CD14-positive monocyte (primary cell): ENCODE results near the gene TMEM87B. TPM values are rescaled to one million over a fixed set of nuclear protein-coding genes. Genes with fewer than 3 reads are reported as not detected.

Experiments used
- DNase-seq, 3 donors: peaks; one replicate each; pipeline ENCODE4 v3.0.0-alpha.2; 2011 to 2022
- H2AFZ ChIP-seq: 2 replicates; pipeline ENCODE4 v1.6.0; 2012; ENCODE audit warnings: mild to moderate bottlenecking, low read depth, low read length, inconsistent platforms; ENCODE audit not compliant: insufficient read depth, poor library complexity, severe bottlenecking
- H3K27ac ChIP-seq, 2 donors: 1 replicate in 1 of 2; 2 replicates in 1 of 2; pipeline ENCODE4 v1.5.1; 2012 to 2013; ENCODE audit warnings: low read length in 2 of 2, control low read depth in 1 of 2, inconsistent platforms in 1 of 2, low read depth in 1 of 2, mild to moderate bottlenecking in 1 of 2
- H3K27me3 ChIP-seq, 2 donors: one replicate each; pipeline versions ENCODE4 v1.6.0 to v1.6.1; 2011 to 2013; ENCODE audit warnings: low read length in 2 of 2; ENCODE audit not compliant: control insufficient read depth in 2 of 2, insufficient read depth in 2 of 2
- H3K36me3 ChIP-seq, 2 donors: replicated peaks in 1 of 2; 1 replicate in 1 of 2; 2 replicates in 1 of 2; pipeline versions ENCODE4 v1.5.1 to v1.6.1; 2012 to 2013; ENCODE audit warnings: low read length in 2 of 2, control low read depth in 1 of 2, inconsistent platforms in 1 of 2, mild to moderate bottlenecking in 1 of 2; ENCODE audit not compliant: insufficient read depth in 2 of 2, control insufficient read depth in 1 of 2
- H3K4me1 ChIP-seq, 2 donors: 1 replicate in 1 of 2; 2 replicates in 1 of 2; pipeline versions ENCODE4 v1.5.1 to v1.6.1; 2012 to 2013; ENCODE audit warnings: low read length in 2 of 2, control low read depth in 1 of 2, inconsistent platforms in 1 of 2, mild to moderate bottlenecking in 1 of 2, moderate library complexity in 1 of 2; ENCODE audit not compliant: insufficient read depth in 2 of 2, control insufficient read depth in 1 of 2
- H3K4me2 ChIP-seq: replicated peaks from 2 replicates; pipeline ENCODE3; 2012; ENCODE audit warnings: low read length, moderate library complexity, mild to moderate bottlenecking; ENCODE audit not compliant: poor library complexity, severe bottlenecking; ENCODE audit errors: extremely low read depth
- H3K4me3 ChIP-seq, 3 experiments: fragments of 200-600 bp in 1 of 3; sonication (generic) in 1 of 3; replicated peaks in 1 of 3; 1 replicate in 2 of 3; 2 replicates in 1 of 3; pipeline ENCODE4 v1.5.1; 2011 to 2013; ENCODE audit warnings: low read length in 3 of 3, mild to moderate bottlenecking in 3 of 3, control low read depth in 2 of 3, low read depth in 2 of 3, inconsistent platforms in 1 of 3, moderate library complexity in 1 of 3
- H3K79me2 ChIP-seq: 2 replicates; pipeline ENCODE4 v1.6.0; 2012; ENCODE audit warnings: mild to moderate bottlenecking, control low read depth, inconsistent platforms, low read length, moderate library complexity; ENCODE audit not compliant: insufficient read depth
- H3K9ac ChIP-seq: 2 replicates; pipeline ENCODE4 v1.6.0; 2017; ENCODE audit warnings: low read length, mild to moderate bottlenecking; ENCODE audit not compliant: insufficient read depth, poor library complexity, severe bottlenecking
- H3K9me3 ChIP-seq, 2 donors: replicated peaks in 1 of 2; 1 replicate in 1 of 2; 2 replicates in 1 of 2; pipeline versions ENCODE4 v1.5.1 to v1.6.1; 2012 to 2013; ENCODE audit warnings: low read length in 2 of 2, control low read depth in 1 of 2; ENCODE audit not compliant: control insufficient read depth in 1 of 2, insufficient read depth in 1 of 2
- H4K20me1 ChIP-seq: 2 replicates; pipeline ENCODE4 v1.6.0; 2012; ENCODE audit warnings: mild to moderate bottlenecking, low read length, control low read depth, moderate library complexity; ENCODE audit not compliant: insufficient read depth
- H3K27ac Mint-ChIP-seq, 7 donors: one replicate each; pipeline ENCODE4 v1.8.0; 2020; ENCODE audit warnings: mild to moderate bottlenecking in 7 of 7, mixed read lengths in 7 of 7, moderate library complexity in 6 of 7, inconsistent platforms in 2 of 7
- H3K27me3 Mint-ChIP-seq, 3 donors: one replicate each; pipeline ENCODE4 v1.8.0; 2021 to 2022; ENCODE audit warnings: low read depth in 3 of 3, mild to moderate bottlenecking in 3 of 3, mixed read lengths in 3 of 3, moderate library complexity in 3 of 3, inconsistent platforms in 1 of 3
- H3K36me3 Mint-ChIP-seq, 2 donors: one replicate each; pipeline ENCODE4 v1.8.0; 2020; ENCODE audit warnings: mixed read lengths in 2 of 2, inconsistent platforms in 1 of 2, mild to moderate bottlenecking in 1 of 2
- H3K4me1 Mint-ChIP-seq: one replicate; pipeline ENCODE4 v1.8.0; 2020; ENCODE audit warnings: mild to moderate bottlenecking, mixed read lengths
- H3K4me3 Mint-ChIP-seq, 2 donors: one replicate each; pipeline ENCODE4 v1.8.0; 2020; ENCODE audit warnings: mild to moderate bottlenecking in 2 of 2, mixed read lengths in 2 of 2, moderate library complexity in 1 of 2
- H3K9me3 Mint-ChIP-seq, 7 donors: one replicate each; pipeline ENCODE4 v1.8.0; 2020 to 2022; ENCODE audit warnings: mixed read lengths in 7 of 7, mild to moderate bottlenecking in 6 of 7, moderate library complexity in 6 of 7, inconsistent platforms in 2 of 7
- WGBS: methylation state at CpG from one replicate; pipeline ENCODE4 v1.1.5; 2013; ENCODE audit warnings: missing lambda C conversion rate; ENCODE audit not compliant: insufficient coverage; 5-methylcytosine and 5-hydroxymethylcytosine counted together
- intact Hi-C, 2 donors: fragments of 100-400 bp; cut with micrococcal nuclease; formaldehyde crosslinking; loops; one replicate each; pipeline versions ENCODE4 v1.15.0 to v1.15.1; 2023
- polyA plus RNA-seq, 3 donors: library from polyadenylated mRNA; depleted of rRNA in 1 of 3; unstranded in 2 of 3; stranded (reverse) in 1 of 3; fragments of 300-500 nt in 2 of 3; fragments of >200 nt in 1 of 3; fragmentation: Illumina TruSeq in 2 of 3; gene quantifications; 1 replicate in 2 of 3; 2 replicates in 1 of 3; pipeline ENCODE4 v1.2.3, GENCODE V29; 2012 to 2021
- TF ChIP-seq, protein P1 (sequence below): fragments of 200-600 bp; IDR thresholded peaks from one replicate; pipeline ENCODE4 v1.8.0; 2022; ENCODE audit warnings: antibody characterized with exemption, mild to moderate bottlenecking

TMEM87B gene
- polyA plus RNA-seq, 3 donors, result 9.1 to 13.4 (median 11.4) TPM

DNA sequence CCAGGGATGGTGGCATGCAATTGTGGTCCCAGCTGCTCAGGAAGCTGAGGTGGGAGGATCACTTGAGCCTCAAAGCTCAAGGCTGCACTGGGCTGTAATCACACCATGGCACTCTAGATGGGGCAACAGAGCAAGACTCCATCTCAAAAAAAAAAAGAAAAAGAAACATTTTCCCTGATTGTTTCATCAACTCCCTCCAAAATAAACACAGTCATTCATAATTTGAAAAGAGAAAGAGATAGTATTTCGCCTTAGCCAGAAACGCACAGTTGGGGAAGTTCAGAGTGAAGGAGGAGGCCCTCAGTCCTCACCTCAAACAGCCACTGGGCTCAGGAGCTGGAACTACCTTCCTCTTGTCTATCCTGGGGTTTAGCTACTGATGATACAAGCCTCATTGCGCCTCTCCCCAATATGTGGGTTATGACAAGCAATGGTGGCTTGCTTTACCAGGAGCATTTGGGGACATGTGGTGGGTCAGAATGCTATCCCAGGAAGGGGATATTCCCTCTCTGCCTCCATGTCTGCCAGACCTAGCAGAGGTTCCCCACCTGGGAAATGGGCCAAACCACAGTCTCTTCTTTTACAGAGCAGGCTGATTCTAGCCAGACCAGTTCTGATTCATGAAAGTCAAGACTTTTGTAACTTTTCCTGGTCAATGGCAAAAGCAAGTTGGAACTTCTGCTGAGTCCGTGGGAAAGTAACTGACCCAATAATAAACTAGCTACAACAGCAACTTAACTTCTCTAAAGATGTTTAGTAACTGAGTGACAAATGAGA, 22.2 kb upstream of the TMEM87B start:
- Histone ChIP-seq H3K79me2 (no peaks in the 10 kb centered on the region), H3K9ac (peak overlapping the region; percentile 23), H3K27me3 (no peaks in the 10 kb centered on the region), H3K9me3 (no peaks in the 10 kb centered on the region), H3K27ac (peak overlapping the region; percentile 75 to 86), H3K4me3 (peak overlapping the region in 1 of 3 experiments; percentile 35), H3K4me1 (peaks cover 33 to 34% of the 10 kb centered on the region in 2 donors), H4K20me1 (no peaks in the 10 kb centered on the region), H2AFZ (no peak overlapping the region), H3K4me2 (peak overlapping the region; percentile 35), H3K36me3 (no peaks in the 10 kb centered on the region)
- TF ChIP-seq, protein P1, sequence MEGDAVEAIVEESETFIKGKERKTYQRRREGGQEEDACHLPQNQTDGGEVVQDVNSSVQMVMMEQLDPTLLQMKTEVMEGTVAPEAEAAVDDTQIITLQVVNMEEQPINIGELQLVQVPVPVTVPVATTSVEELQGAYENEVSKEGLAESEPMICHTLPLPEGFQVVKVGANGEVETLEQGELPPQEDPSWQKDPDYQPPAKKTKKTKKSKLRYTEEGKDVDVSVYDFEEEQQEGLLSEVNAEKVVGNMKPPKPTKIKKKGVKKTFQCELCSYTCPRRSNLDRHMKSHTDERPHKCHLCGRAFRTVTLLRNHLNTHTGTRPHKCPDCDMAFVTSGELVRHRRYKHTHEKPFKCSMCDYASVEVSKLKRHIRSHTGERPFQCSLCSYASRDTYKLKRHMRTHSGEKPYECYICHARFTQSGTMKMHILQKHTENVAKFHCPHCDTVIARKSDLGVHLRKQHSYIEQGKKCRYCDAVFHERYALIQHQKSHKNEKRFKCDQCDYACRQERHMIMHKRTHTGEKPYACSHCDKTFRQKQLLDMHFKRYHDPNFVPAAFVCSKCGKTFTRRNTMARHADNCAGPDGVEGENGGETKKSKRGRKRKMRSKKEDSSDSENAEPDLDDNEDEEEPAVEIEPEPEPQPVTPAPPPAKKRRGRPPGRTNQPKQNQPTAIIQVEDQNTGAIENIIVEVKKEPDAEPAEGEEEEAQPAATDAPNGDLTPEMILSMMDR, result no peak
- no CpG with 5 or more reads among the region's 4 CpGs for WGBS
- Mint-ChIP-seq H3K27ac (peak overlapping the region; percentile 89 to 97 (median 93)), H3K4me3 (peak overlapping the region in 1 of 2 donors; percentile 37), H3K27me3 (peaks cover 0 to 3% (median 0%) of the 10 kb centered on the region in 3 donors), H3K9me3 (peaks cover 0 to 8% (median 2%) of the 10 kb centered on the region in 7 donors), H3K4me1 (peaks cover 29% of the 10 kb centered on the region), H3K36me3 (peaks cover 2 to 5% of the 10 kb centered on the region in 2 donors)
- intact Hi-C loops, result no loop called here
- peak; percentile 82 to 97 (median 92) for DNase-seq

GRCh38 chr2:112033600-112033999, 21.5 kb upstream of the TMEM87B start:
- H3K4me3 Mint-ChIP-seq, result no peak overlapping the region
- H3K4me2 ChIP-seq, result peak overlapping the region; percentile 35

More at GRCh38 chr2:112033600-112033999, 21.5 kb upstream of the TMEM87B start:
- Mint-ChIP-seq H3K27ac (peak overlapping the region; percentile 73 to 97 (median 93)), H3K9me3 (peaks cover 0 to 11% (median 2%) of the 10 kb centered on the region in 7 donors), H3K27me3 (peaks cover 0 to 3% (median 0%) of the 10 kb centered on the region in 3 donors), H3K4me1 (peaks cover 29% of the 10 kb centered on the region), H3K36me3 (peaks cover 2 to 5% of the 10 kb centered on the region in 2 donors)
- no peak overlapping the region for H3K4me3 ChIP-seq
- no peaks in the 10 kb centered on the region for H3K27me3 ChIP-seq
- no peaks in the 10 kb centered on the region for H4K20me1 ChIP-seq
- H3K79me2 ChIP-seq, result no peaks in the 10 kb centered on the region
- WGBS, result no CpG with 5 or more reads among the region's 1 CpG
- H3K4me1 ChIP-seq, result peaks cover 33 to 34% of the 10 kb centered on the region in 2 donors
- peak; percentile 78 to 86 (median 84) for DNase-seq
- intact Hi-C loops, result no loop called here
- TF ChIP-seq, protein P1, result no peak
- no peak overlapping the region for H2AFZ ChIP-seq
- peak overlapping the region; percentile 76 to 86 for H3K27ac ChIP-seq
- no peaks in the 10 kb centered on the region for H3K9me3 ChIP-seq
- no peaks in the 10 kb centered on the region for H3K36me3 ChIP-seq
- H3K9ac ChIP-seq, result peak overlapping the region; percentile 18
